ELR (cell line): ENCODE results near the gene KRTAP5-1.

Experiments used
- DNase-seq: peaks from one replicate; pipeline ENCODE4 v3.0.0-alpha.2; 2015; ENCODE audit warnings: low read depth

The KRTAP5-1 gene

DNA sequence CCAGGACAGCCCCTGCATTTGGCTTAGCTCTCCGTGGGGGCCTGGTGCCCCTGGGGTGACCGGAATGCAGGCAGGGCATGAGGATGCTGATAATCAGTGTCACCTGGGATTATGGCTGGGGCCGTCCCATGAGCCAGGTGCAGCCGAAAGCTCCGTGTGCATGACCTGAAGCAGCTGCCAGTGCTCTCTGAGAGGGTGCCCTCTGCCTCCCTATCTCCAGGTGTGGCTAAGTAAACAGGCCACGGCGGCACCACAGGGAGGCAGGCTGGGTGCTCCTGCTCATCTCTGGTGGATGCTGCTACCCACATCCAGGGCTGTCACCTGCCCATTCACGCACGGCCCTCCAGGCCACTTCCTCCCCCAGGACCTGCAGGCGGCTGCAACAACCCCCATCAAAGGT, 42.8 kb downstream of the KRTAP5-1 start:
- no peak for DNase-seq

DNA sequence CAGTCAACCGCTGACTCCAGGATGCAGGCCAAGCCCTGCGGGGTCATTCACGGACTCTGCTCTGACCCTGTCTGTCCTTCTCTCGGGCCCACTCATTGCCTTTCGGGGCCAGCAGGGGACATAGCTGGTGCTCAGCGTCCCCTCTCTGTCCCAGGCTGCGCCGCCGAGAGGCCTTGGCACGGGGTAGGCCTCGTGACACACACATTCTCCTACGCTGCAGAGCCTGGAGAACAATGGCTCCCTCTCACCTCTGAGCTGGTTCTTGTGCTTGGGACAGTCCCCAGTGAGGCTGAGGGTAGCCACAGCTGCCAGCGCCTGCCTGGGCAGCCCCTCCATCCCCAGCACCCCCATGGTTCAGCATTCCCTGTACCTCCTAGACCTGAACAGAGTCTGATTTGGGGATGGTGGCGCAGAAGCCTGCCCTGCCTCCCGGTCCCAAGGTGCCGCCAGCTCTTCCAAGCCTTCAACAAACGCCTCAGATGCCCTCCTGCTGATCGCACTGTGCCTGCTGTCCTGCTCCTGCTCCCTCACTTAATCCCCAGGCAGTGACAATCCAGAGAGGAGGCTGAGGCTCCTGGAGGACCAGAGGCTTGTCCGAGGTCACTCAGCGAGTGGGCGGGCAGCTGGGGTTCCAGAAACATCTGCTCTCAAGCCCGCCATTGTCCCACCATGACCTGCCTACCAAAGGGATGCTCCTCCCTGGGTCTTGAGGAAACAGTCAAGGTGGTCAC, 43.4 kb downstream of the KRTAP5-1 start:
- no peak for DNase-seq

GRCh38 chr11:1540074-1540473, 45.0 kb downstream of the KRTAP5-1 start:
- no peak for DNase-seq

- DNase-seq = no peak
These were observed 46.9 kb downstream of the KRTAP5-1 start for GRCh38 chr11:1538153-1538552.

DNA sequence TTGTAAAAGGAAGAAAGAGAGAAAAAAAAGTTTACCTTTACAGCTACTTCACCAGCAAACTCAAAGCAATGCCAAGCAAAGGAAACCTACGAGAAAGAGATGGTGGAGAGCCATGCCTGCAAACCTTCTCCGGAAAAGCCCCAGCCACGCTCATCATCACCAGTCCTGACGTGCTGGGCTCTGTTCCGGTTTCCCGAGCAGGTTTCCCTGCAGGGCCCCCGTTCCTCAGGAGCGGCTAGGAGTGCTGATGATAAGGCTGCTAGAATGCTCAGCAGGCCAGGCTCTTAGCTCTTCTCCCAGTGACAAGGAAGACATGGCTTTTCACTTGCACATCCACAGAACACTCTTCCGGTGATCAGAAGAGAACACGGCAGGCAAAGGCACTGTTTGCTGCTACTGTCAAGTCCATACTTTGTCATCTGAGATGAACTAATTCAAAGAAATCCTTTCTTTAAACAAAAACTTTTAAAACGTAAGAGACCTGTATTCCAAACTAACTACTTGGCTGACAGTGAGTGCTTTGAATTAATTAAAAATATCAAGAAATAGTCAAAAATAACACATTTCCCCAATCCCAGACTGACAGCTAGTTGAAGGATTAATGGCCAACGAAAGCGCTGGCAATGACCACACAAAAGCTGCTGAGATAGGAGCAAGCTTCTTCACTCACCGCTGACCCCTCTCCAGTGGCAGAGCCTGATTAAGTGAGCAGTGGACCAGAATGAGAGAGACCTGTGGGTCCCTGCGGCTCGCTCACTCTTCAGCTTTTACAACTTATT, 48.8 kb downstream of the KRTAP5-1 start:
- DNase-seq = no peak

DNA sequence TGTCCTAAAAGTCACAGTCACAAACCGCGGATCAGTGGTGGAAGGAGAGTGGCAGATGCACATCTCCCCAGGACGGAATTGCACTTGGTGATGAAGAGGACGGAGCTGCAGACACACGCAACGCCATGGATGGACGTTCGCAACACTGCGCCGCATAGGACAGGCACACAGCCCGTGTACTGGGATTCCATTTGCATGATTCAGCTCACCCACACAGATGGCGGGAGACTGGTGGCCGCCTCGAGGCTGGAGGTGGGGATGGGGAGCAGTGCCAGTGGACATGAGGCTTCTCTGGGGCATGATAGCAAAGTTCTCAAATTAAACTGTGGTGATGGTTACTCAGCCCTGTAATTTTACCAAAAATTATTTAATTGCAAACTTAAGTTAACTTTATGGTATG, 50.4 kb downstream of the KRTAP5-1 start:
- DNase-seq = peak; percentile 52
